AG20443 (cell line): Measurements from ENCODE around the gene CXCL11.
"Not testable (repeated sequence)": the region's sequence is repeated elsewhere in the genome, so short reads cannot be mapped to it uniquely, and the experiment has no call there.

Experiments used
- DNase-seq: peaks from one replicate; pipeline ENCODE4 v3.0.0; 2012; ENCODE audit warnings: low spot score, mixed read lengths

Gene CXCL11

GRCh38 chr4:76042241-76042998, 6.5 kb upstream of the CXCL11 start:
- DNase-seq, result not testable (repeated sequence)

GRCh38 chr4:76036855-76037254, 985 bp upstream of the CXCL11 start:
- DNase-seq, result no peak

DNA sequence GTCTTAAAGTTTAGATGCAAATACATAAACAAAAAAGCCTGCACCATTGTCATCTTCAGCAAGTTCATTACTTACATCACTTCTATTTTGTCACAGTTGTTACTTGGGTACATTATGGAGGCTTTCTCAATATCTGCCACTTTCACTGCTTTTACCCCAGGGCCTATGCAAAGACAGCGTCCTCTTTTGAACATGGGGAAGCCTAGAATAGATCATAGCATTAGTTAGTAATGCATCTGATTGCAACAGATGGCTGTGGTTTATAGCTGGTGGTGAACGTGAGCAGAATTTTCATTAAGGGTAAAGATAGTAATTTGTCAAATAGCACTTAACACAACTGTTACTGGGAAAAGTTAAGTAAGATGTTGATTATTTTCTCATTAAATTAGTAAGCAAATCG, 729 bp downstream of the CXCL11 start:
- DNase-seq, result no peak

DNA sequence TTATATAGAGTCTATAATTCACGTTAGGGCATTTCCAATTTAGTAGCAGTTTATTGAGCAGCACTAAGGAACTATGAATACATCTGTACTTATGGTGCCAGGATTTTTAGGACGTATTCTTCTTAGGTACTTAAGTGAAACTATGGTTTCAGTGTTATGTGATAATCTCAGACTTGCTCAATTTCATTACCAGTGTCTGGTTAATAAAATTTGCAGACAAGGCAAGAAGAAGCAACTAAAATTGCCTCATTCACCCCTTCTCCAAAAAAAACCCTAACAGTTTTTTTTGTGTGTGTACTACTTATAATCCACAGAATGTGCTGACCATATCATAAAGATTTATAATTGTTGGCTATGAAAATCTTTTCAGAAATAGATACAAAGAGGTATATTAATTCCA, 6.6 kb downstream of the CXCL11 start:
- DNase-seq, result no peak

GRCh38 chr4:76028350-76028765, 7.5 kb downstream of the CXCL11 start:
- no peak for DNase-seq

DNA sequence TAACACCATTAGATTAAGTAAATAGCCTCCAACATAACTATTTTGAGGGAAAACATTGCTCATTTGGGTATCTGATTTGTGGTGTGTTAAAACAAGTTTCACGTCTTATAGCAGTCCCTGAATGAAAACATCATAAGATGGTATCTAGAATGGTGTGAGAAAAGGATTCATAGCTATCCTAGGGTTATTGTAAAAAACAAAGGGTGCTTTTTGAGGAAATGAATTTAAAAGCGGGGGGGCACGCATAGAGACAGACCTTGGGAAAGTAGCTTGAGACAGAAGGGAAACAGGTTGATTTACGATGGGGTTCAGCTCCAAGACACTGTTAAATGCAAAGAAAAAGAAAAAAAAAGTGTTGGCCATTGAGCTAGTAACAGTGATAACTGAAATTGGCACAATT, 11.8 kb downstream of the CXCL11 start:
- DNase-seq, result no peak

DNA sequence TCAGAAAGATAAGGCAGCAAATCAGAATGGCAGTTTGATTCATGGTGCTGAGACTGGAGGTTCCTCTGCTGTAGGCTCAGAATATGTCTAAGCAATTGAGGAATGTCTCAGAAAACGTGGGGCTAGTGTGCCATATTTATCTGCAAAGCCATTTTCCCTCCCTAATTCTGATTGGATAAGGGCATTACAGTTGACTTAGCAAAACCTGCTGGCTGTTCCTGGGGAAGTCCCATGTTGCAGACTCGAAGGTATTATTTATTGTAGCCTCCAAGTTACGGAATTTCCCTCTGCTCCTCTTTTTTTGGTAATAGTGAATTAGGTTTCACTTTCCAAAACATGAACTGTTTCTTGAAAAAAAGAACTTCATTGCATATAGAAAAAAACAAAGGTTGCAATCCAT, 12.5 kb downstream of the CXCL11 start, which contains the start of gene CXCL10:
CXCL10 (minus strand) TSS at position 109 of the 400 bp plus-strand sequence; CDS start at position 43, 66 bp downstream.
- DNase-seq, result no peak

GRCh38 chr4:76022677-76023076, 13.2 kb downstream of the CXCL11 start:
- DNase-seq, result no peak

DNA sequence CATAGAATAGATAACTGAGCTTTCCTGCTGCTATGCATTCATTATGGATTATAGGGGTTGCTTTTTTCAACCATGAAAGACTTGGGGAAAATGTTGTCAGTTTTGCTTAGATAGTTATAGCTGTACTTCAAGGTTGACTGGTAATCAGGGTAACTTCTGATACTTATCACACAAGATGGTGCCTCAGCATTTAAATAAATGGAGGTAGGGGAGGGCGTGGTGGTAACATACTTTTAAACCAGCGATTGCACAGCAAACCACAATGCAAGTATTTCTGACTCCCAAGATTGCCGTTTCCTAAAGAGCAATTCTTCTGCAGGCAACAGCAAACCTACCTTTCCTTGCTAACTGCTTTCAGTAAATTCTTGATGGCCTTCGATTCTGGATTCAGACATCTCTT, 13.8 kb downstream of the CXCL11 start:
- no peak for DNase-seq

- DNase-seq, result no peak
Observed at GRCh38 chr4:76017056-76017686, 18.7 kb downstream of the CXCL11 start.

GRCh38 chr4:76016393-76016792, 19.5 kb downstream of the CXCL11 start:
- no peak for DNase-seq

- DNase-seq, result no peak
Observed at GRCh38 chr4:76013540-76013939, 22.3 kb downstream of the CXCL11 start.

GRCh38 chr4:76012388-76012801, 23.5 kb downstream of the CXCL11 start:
- no peak for DNase-seq

DNA sequence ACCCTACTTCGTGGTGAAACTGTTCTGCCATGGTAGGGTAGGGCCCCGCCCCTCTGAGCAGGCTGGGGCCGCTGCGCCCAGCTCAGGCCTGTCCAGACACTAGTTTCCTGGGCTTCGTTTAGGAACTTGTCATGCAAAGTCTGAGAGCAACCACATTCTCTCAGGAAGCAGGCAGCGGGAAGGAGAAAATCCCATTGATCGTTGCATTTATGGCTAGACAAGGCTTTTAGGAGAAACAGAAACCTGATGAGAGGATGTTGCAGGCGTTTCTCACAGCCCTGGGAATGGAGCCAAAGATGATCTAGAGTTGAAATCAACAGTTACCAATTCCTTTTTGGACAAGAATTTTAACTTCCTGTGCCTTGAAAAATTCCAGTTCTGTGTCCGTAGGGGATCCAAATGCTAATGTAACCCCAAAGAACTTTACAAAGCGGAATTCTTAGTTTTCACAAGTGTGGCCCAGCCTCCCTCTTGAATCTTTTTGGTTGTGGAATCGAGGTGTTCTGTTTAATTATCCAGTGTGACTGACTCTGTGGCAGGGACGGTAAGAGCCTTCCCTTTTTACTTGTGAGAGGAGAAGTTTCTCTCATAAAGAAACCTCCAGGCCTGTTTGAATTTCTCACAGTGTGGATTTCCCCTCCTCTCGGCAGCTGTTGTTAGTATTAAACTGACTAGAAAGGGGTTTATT, 24.0 kb downstream of the CXCL11 start:
- DNase-seq, result peak; percentile 75

DNA sequence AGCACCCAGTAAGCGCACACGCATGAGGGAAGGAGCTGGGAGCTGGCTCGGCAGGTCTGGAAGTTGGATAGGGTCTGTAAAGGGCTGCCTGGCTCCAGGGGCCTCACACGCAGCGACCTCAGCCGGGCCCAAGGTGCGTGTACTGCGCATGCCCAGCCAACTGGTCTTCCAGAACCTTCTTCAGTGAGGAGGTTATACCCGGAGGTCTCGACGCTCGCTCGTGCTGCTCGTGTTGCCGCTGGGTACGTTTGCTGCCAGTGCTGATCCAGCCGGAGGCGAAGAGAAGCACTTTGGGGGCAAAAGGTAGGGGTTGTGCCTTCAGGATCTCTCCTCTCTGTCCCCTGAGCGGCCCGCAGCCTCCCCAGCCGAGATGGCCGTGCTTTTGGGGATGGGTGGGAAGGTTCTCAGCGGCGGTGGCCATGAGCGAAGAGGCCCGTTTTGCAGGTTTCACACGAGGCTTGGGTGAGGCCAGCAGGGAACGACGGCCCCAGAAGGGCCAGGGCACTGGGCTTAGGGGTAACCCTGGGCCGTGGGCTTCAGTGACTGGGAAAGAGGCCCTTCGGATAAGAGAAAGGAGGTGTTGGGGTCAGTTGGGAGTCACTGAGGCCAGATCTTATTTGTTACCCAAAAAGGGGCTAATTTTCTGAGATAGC, 24.7 kb downstream of the CXCL11 start:
- DNase-seq, result no peak

- no peak for DNase-seq
Observed at GRCh38 chr4:76010576-76010975, 25.3 kb downstream of the CXCL11 start.

- no peak for DNase-seq
Observed at GRCh38 chr4:76009311-76009710, 26.6 kb downstream of the CXCL11 start.

DNA sequence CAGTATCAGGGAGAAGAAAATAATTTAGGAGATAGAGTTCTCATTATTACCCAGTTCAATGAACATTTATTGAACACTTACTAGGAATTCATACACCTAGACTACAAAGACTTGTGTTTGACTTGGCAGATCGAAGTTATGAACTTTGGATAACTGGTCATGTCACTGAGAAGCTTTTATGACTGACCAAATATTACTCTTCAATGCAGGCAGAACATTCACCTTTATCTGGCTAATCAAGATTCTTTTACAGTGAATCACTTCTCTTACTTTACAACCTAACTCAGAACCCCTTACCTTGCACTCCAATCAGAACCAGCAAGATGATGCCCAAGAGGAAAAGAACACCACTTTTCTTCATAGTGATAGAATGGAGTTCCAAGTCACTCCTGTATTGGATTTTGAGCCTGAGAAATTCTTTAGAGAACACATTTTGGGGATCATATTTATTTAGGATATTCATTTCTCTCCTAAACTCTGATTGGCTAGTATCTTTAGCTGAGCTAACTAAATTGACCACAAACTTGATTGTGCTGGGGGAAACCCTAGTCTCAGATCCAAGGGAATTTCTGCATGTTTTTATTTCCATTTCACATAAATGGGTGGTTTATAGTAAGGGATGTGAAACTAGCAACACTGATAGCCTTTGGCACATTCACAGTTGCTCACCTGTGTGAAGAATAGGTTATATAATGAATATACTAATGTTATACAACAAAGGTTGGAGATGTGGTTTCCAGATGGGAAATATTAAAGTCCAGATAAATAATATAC, 28.6 kb downstream of the CXCL11 start, which contains the start of gene CXCL9:
CXCL9 (minus strand) TSS at position 421 of the 774 bp plus-strand sequence; CDS start at position 361, 60 bp downstream.
- no peak for DNase-seq

DNA sequence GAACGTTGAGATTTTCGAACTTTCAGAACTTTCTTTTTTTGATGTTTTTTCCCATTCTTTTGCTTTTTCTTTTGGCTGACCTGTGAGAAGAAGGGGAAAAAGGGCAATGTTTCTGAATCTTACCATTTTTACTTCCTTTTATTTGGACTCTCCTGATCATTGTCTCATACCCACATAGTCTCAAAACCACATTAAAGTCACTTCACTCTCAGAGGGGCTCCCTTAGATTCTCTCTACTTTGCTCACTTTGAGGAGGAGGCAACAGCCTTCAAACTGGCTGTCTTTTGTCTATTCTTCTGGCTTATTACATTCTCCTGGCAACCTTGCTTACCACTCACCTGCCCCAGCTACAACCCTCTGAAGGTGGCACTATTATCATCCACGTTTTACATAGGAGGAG, 32.2 kb downstream of the CXCL11 start:
- no peak for DNase-seq

DNA sequence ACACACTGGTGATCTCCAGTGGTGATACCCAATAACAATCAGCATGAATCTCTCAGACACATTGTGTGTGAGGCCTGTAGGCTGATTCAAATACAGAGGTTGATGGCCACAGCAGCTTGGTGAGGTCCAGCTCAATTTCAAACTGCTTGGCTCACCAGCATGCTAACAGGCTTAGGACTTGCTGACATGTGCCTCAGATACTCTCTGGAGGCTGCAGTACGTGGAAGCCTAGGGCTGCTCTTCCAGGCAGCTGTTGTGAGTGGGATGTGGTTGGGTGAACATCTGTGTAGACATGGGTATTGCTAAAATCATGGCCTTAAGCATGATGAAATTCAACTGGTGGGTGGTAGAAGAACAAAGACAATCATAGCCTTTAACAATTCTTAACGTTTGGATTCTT, 32.8 kb downstream of the CXCL11 start:
- DNase-seq, result no peak

GRCh38 chr4:76002176-76002575, 33.7 kb downstream of the CXCL11 start:
- DNase-seq, result no peak

GRCh38 chr4:76001700-76002099, 34.2 kb downstream of the CXCL11 start:
- DNase-seq, result no peak
